NCI-H1436 treated with DMSO at 0.1 percent for 48 hours (cell line): ENCODE measurements around the gene OR6C4.
"Not testable (repeated sequence)": the region's sequence is repeated elsewhere in the genome, so short reads cannot be mapped to it uniquely, and the experiment has no call there.

Experiments
- DNase-seq: peaks from one replicate; lab custom pipeline; 2025; lab: John Stamatoyannopoulos, UW

Gene OR6C4

GRCh38 chr12:55549302-55549701 lies at the start of gene OR6C4:
TSS of gene OR6C4 (plus strand) at chr12:55549602. CDS start at chr12:55551227, 1,625 bp downstream.
- DNase-seq = no peak

- DNase-seq = no peak
These were observed 49.6 kb upstream of the OR6C4 start for GRCh38 chr12:55499810-55500252.

GRCh38 chr12:55501601-55502000 lies 47.8 kb upstream of the OR6C4 start:
- DNase-seq = no peak

- DNase-seq = no peak
These were observed 33.7 kb upstream of the OR6C4 start for GRCh38 chr12:55515696-55516095.

- no peak for DNase-seq
These were observed 33.0 kb upstream of the OR6C4 start for GRCh38 chr12:55516391-55516790.

GRCh38 chr12:55548235-55548634 lies 1.2 kb upstream of the OR6C4 start:
- not testable (repeated sequence) for DNase-seq

GRCh38 chr12:55548756-55549155 lies 646 bp upstream of the OR6C4 start:
- no peak for DNase-seq

GRCh38 chr12:55554296-55554695 lies 4.9 kb downstream of the OR6C4 start:
- no peak for DNase-seq

- not testable (repeated sequence) for DNase-seq
These were observed 20.7 kb downstream of the OR6C4 start for GRCh38 chr12:55570060-55570459.

- DNase-seq = not testable (repeated sequence)
These were observed 21.3 kb downstream of the OR6C4 start for GRCh38 chr12:55570689-55571088.

- DNase-seq = no peak
These were observed 22.8 kb downstream of the OR6C4 start, which contains the start of gene OR2AP1 for GRCh38 chr12:55572168-55572567. TSS of gene OR2AP1 (plus strand) at chr12:55572468. CDS start at chr12:55574415, 1,947 bp downstream.

GRCh38 chr12:55582066-55582465 lies 32.7 kb downstream of the OR6C4 start:
- no peak for DNase-seq

- DNase-seq = no peak
These were observed 36.4 kb downstream of the OR6C4 start for GRCh38 chr12:55585817-55586216.

- not testable (repeated sequence) for DNase-seq
These were observed 40.8 kb downstream of the OR6C4 start for GRCh38 chr12:55590152-55590551.
